ENCODE results near the gene DUSP28. TPM values are rescaled to one million over a fixed set of nuclear protein-coding genes. Genes with fewer than 3 reads are reported as not detected.

Gene DUSP28
- total RNA-seq, 1 experiment from 2014 or later, result 2.2 TPM

- no peak overlapping the region for H3K27ac Mint-ChIP-seq (ENCODE audit: unreplicated experiment)
- TF ChIP-seq CTCF (IDR thresholded peaks at IDR 0.05; ENCODE audit: insufficient read depth in 1 of 2, low read depth in 1 of 2, low read length in 1 of 2, severe bottlenecking in 1 of 2, unreplicated experiment in 1 of 2), result no peak
- Histone ChIP-seq H3K4me3 (ENCODE audit: low read depth, low read length) (no peak overlapping the region), H3K4me1 (no peaks in the 10 kb centered on the region), H3K27me3 (replicated peaks; ENCODE audit: control insufficient read depth, insufficient read depth, low read length) (no peaks in the 10 kb centered on the region), H3K9me3 (no peaks in the 10 kb centered on the region), H3K36me3 (ENCODE audit: control insufficient read depth, insufficient read depth, low read length) (peaks cover 2% of the 10 kb centered on the region; the same call in 1 of the 2 replicates)
- H3K9me3 Mint-ChIP-seq (ENCODE audit: unreplicated experiment), result no peaks in the 10 kb centered on the region
- POLR2A ChIA-PET, result interaction anchor here (0.7 kb wide), 1 partner anchor 32 kb away, joined by 9 read pairs; no protein-coding TSS in a partner anchor
- no peaks in the 10 kb centered on the region for H3K27me3 Mint-ChIP-seq (ENCODE audit: insufficient read depth, unreplicated experiment)
- H3K4me3 Mint-ChIP-seq (ENCODE audit: unreplicated experiment), result no peak overlapping the region
- intact Hi-C loops (cut with micrococcal nuclease; ENCODE audit: unreplicated experiment), result no loop called here
- DNase-seq, result no peak
- H3K4me1 Mint-ChIP-seq (ENCODE audit: low read depth, unreplicated experiment), result peaks cover 8% of the 10 kb centered on the region
- peaks cover 22% of the 10 kb centered on the region for H3K36me3 Mint-ChIP-seq (ENCODE audit: insufficient read depth, unreplicated experiment)
- CTCF ChIA-PET, result no interaction called here
- no TSS peak for BruUV-seq (replicated peaks)
These were observed 51.5 kb downstream of the DUSP28 start for GRCh38 chr2:240611601-240612210.

Other genes starting within 250 kb of the DUSP28 start
- 39.9 and 45.2 TPM in 2 replicates for gene GPC1, start 124.7 kb upstream of the DUSP28 start, total RNA-seq (2022)
- gene ANKMY1, start 2.4 kb upstream of the DUSP28 start, total RNA-seq (2022), result 12.2 and 16.6 TPM in 2 replicates
- gene RNPEPL1, start 8.1 kb downstream of the DUSP28 start, total RNA-seq (2022), result 22.6 and 25.6 TPM in 2 replicates
- 27.8 and 30.9 TPM in 2 replicates for gene CAPN10, start 26.4 kb downstream of the DUSP28 start, total RNA-seq (2022)
- 21.3 and 21.5 TPM in 2 replicates for gene GPR35, start 65.1 kb downstream of the DUSP28 start, total RNA-seq (2022)
- not detected in 2 replicates for gene AQP12B, start 122.5 kb downstream of the DUSP28 start, total RNA-seq (2022)
- gene AQP12A, start 131.5 kb downstream of the DUSP28 start, total RNA-seq (2022), result not detected in 2 replicates